Activated T-cell treated with anti-CD3 and anti-CD28 coated beads, Interleukin-2, amount 50 U/mL, for 72 hours (primary cell): Measurements from ENCODE around the gene EFCAB6. TPM values are rescaled to one million over a fixed set of nuclear protein-coding genes. Genes with fewer than 3 reads are reported as not detected.

Source experiments
- ATAC-seq, 2 donors: fragments of 150-1000 bp; cut with Tn5 transposase; replicated peaks in 1 of 2; 2 replicates each; pipeline ENCODE4 v1.10.0; 2021; ENCODE audit warnings: moderate library complexity in 2 of 2, mild to moderate bottlenecking in 1 of 2
- DNase-seq, 2 donors: peaks; one replicate each; pipeline ENCODE4 v3.0.0; 2021 to 2022; ENCODE audit warnings: mixed read lengths in 1 of 2
- H3K27ac Mint-ChIP-seq: one replicate; pipeline ENCODE4 v1.8.0; 2022; ENCODE audit warnings: mild to moderate bottlenecking, moderate library complexity, mixed read lengths
- H3K27me3 Mint-ChIP-seq: one replicate; pipeline ENCODE4 v1.8.0; 2022; ENCODE audit warnings: low read depth, mixed read lengths
- H3K36me3 Mint-ChIP-seq, 2 donors: one replicate each; pipeline ENCODE4 v1.8.0; 2022; ENCODE audit warnings: mixed read lengths in 2 of 2, mild to moderate bottlenecking in 1 of 2; ENCODE audit not compliant: insufficient read depth in 2 of 2
- H3K4me1 Mint-ChIP-seq: one replicate; pipeline ENCODE4 v1.8.0; 2022; ENCODE audit warnings: low read depth, mixed read lengths
- H3K4me3 Mint-ChIP-seq, 2 donors: one replicate each; pipeline ENCODE4 v1.8.0; 2022; ENCODE audit warnings: mild to moderate bottlenecking in 2 of 2, mixed read lengths in 2 of 2, moderate library complexity in 2 of 2
- H3K9me3 Mint-ChIP-seq, 2 donors: one replicate each; pipeline ENCODE4 v1.8.0; 2022; ENCODE audit warnings: mixed read lengths in 2 of 2
- total RNA-seq, 2 donors: library from RNA; stranded (reverse); gene quantifications; one replicate each; pipeline ENCODE4 v1.2.3, GENCODE V29; 2022

Gene EFCAB6
- total RNA-seq, 2 donors from 2014 or later = 0.19 to 0.70 TPM

DNA sequence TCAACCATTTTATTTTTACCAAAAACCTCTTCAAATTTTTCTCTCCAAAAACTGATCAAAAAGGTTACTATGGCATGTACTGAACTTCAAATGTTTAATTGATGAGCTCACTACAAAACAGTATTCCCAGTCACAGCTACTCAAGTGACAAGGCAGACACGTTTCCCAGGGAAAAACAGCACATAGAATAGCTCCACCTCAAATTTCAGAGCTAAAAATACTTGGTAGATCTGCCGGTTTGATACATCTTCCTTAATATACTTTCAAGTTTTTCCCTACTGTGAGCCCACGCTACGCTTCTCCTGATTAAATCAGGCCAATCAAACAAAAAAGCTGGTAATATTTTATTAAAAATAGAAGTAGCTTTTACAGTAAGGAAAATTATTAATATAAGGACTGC is 100.4 kb downstream of the EFCAB6 start:
- Mint-ChIP-seq H3K36me3 (no peaks in the 10 kb centered on the region), H3K27ac (no peak overlapping the region), H3K4me1 (no peaks in the 10 kb centered on the region), H3K4me3 (no peak overlapping the region), H3K27me3 (peaks cover 15% of the 10 kb centered on the region), H3K9me3 (no peaks in the 10 kb centered on the region)
- ATAC-seq (no peak), DNase-seq (no peak)

DNA sequence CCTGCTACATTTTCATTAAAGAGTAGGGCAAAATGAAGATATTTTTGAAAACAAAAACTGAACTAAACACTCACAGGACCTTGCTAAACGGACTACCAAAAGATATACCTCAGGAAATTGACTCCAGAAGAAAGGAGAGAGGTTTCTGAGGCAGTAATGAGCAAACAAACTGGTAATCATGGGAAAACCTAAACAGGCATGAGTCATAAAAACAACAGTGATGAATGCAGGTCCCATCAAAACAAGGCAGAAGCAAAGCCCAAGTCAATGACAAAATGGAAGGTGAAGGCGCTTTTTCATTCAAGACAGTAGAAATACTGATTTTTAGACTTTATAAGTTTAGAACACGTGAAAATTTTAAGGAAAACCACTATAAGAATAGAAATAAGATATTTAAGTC is 104.5 kb downstream of the EFCAB6 start:
- no peak overlapping the region for H3K4me3 Mint-ChIP-seq
- ATAC-seq (no peak), DNase-seq (no peak)
- H3K4me1 Mint-ChIP-seq = no peaks in the 10 kb centered on the region
- H3K36me3 Mint-ChIP-seq = peaks cover 0 to 10% of the 10 kb centered on the region in 2 donors
- no peak overlapping the region for H3K27ac Mint-ChIP-seq
- peaks cover 15% of the 10 kb centered on the region for H3K27me3 Mint-ChIP-seq
- peaks cover 9 to 13% of the 10 kb centered on the region in 2 donors for H3K9me3 Mint-ChIP-seq

DNA sequence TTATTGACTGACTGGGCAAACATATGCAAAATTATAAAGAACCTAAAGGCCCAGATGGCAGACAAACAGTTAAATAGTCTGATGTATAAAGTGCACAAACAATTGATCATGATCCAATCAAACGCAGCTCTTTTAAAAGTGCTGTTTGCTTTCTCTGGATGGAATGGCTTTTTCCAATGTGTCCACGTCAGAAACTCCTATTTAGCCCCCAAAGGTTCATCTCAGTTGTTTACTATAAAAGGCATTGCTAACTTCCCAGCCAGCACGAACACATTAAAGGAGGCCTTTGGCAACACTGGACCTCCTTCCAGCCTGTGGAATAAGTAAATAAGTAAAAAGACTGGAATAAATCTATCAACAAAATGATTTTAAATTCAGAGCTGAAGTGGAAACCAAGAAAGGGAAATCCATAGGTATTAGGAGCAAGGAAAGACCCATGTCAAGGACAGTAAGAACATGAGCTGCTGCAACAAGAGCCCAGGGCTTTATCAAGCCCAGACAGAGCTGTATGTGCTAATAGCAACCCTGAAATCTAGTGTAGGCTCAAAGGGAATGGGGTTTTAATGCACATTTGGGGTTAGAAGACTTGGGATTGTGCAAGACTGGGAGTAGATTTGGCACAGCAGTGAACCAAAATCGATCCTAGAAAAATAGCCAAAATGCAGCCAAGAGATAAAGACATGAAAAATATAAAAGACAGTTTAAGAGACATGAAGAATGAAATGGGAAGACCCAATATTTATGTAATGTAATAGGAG is 105.4 kb downstream of the EFCAB6 start:
- Mint-ChIP-seq H3K4me1 (no peaks in the 10 kb centered on the region), H3K27me3 (peaks cover 15% of the 10 kb centered on the region), H3K9me3 (peaks cover 9 to 15% of the 10 kb centered on the region in 2 donors), H3K4me3 (no peak overlapping the region), H3K27ac (no peak overlapping the region), H3K36me3 (peaks cover 0 to 10% of the 10 kb centered on the region in 2 donors)
- ATAC-seq (no peak), DNase-seq (no peak)

DNA sequence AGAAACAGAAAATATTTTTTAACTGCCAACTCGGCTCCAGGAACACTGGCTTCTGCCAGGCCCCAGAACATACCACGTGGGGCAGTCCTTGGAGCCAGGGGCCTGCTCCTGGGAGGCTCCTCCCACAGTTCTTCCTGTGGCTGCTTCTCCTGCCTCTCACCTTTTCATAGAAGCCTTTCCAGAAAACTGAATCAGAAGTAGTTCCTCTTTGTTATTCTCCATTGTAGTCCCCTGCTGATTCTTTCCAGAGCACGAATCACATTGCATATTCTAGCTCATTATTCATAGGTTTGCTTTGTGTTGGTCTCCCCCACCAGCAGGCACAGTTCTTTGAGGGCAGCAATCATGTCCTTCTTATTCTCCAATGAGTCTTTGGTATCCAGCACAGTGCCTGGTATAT is 106.0 kb downstream of the EFCAB6 start:
- H3K4me3 Mint-ChIP-seq = no peak overlapping the region
- peaks cover 15% of the 10 kb centered on the region for H3K27me3 Mint-ChIP-seq
- H3K4me1 Mint-ChIP-seq = no peaks in the 10 kb centered on the region
- ATAC-seq (no peak), DNase-seq (no peak)
- H3K36me3 Mint-ChIP-seq = peaks cover 0 to 10% of the 10 kb centered on the region in 2 donors
- H3K9me3 Mint-ChIP-seq = peaks cover 9 to 15% of the 10 kb centered on the region in 2 donors
- H3K27ac Mint-ChIP-seq = no peak overlapping the region

DNA sequence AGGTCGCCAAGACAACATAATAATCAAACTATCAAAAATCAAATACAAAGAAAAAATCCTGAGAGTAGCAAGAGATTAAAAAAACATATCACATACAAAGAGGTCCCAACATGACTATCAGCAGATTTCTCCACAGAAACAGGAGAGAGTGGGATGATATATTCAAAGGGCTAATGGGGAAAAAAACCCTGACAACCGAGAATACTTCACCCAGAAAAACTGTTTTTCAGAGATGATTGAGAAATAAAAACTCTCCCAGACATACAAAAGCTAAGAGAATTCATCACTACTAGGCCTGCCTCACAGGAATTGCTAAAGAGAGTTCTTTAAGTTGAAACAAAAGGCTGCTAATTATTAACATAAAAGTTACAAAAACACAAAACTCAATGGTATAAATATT is 108.1 kb downstream of the EFCAB6 start:
- Mint-ChIP-seq H3K27me3 (peaks cover 15% of the 10 kb centered on the region), H3K4me3 (no peak overlapping the region), H3K27ac (no peak overlapping the region), H3K9me3 (peaks cover 9 to 15% of the 10 kb centered on the region in 2 donors), H3K36me3 (peaks cover 0 to 10% of the 10 kb centered on the region in 2 donors), H3K4me1 (no peaks in the 10 kb centered on the region)
- no peak for ATAC-seq
- DNase-seq = no peak

DNA sequence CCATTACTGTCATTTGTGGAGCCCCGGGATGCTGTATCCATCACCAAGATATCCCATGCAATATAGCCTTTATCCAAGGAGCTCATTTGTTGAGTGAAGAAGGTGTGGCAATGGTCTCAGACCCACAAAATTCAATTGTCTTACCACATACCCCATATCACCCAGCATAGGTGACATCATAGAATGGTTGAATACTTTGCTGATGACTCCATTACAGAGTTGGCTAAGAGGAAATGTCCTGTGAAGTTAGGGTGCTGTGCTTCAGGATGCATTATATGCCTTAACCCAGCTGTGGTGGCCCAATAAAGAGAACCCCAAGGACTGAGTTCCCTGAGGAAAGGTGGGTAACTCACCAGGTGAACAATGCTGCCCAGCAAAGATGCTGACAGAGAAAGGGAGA is 113.7 kb downstream of the EFCAB6 start:
- ATAC-seq (no peak), DNase-seq (no peak)
- Mint-ChIP-seq H3K4me1 (no peaks in the 10 kb centered on the region), H3K27ac (no peak overlapping the region), H3K4me3 (no peak overlapping the region), H3K27me3 (no peaks in the 10 kb centered on the region), H3K36me3 (peaks cover 0 to 1% of the 10 kb centered on the region in 2 donors), H3K9me3 (peaks cover 0 to 6% of the 10 kb centered on the region in 2 donors)

DNA sequence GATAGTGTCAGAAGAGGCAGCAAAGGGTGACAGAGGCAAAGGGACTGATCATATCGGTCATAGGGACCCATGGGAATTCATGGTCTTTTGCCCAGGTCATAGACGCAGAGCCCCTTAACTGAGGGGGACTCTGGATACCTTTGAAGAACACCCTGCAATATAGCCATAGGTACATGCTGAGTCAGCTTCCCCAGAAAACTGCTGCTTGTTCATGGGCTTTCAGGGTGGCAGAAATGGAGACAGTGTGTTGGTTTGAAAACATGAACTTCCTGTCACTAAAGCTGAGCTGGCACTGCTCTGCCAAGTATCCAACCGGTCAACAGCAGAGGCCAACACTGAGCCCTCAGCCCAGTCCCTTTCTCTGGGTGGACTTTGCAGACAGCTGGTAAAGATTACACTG is 114.2 kb downstream of the EFCAB6 start:
- peaks cover 5% of the 10 kb centered on the region for H3K27me3 Mint-ChIP-seq
- no peak overlapping the region for H3K4me3 Mint-ChIP-seq

DNA sequence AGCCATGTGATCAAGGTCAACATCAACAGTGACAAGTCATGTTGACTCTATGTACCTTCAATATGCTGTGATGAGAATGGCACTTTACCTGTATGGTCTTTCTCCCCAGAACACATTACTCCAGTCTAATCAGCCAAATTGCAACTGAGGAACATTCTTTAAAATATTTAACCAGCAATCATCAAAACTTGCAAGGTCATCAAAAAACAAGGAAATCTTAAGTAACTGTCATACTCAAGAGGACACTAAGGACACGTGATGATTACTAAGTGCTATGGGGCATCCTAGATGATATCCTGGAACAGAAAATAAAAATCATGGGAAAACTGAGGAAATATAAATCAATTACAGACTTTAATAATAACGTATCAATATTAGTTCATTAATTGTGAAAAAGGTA is 118.9 kb downstream of the EFCAB6 start:
- Mint-ChIP-seq H3K9me3 (peaks cover 2 to 5% of the 10 kb centered on the region in 2 donors), H3K27ac (no peak overlapping the region), H3K4me1 (no peaks in the 10 kb centered on the region), H3K4me3 (no peak overlapping the region), H3K36me3 (peaks cover 2% of the 10 kb centered on the region in 2 donors), H3K27me3 (peaks cover 9% of the 10 kb centered on the region)
- no peak for DNase-seq
- ATAC-seq = no peak

More for the DNA sequence above, 114.2 kb downstream of the EFCAB6 start:
- Mint-ChIP-seq H3K27ac (no peak overlapping the region), H3K36me3 (no peaks in the 10 kb centered on the region), H3K9me3 (peaks cover 0 to 4% of the 10 kb centered on the region in 2 donors), H3K4me1 (no peaks in the 10 kb centered on the region)
- DNase-seq = no peak
- no peak for ATAC-seq

DNA sequence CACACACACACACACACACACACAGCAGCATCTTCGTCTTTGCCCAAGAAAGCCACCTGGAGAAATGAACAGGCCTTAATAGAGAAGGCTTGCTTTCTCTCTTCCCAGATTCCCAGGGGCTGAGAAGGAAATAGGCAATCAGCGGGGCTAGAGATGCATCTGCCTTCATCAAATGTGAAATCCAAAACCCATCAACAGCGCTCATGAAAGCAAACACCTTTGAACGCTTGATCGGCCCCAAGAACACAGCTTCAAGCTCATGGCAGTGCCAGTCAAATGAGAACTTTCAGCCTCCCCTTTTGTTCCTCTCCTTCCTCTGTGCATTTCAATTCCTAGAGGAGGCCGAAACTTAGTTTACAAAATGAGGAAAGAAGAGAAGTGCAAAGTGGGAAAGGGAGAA is 122.7 kb downstream of the EFCAB6 start:
- H3K27ac Mint-ChIP-seq = no peak overlapping the region
- H3K4me1 Mint-ChIP-seq = no peaks in the 10 kb centered on the region
- DNase-seq (no peak), ATAC-seq (no peak)
- no peak overlapping the region for H3K4me3 Mint-ChIP-seq
- peaks cover 2% of the 10 kb centered on the region in 2 donors for H3K36me3 Mint-ChIP-seq
- peaks cover 2 to 5% of the 10 kb centered on the region in 2 donors for H3K9me3 Mint-ChIP-seq
- peaks cover 9% of the 10 kb centered on the region for H3K27me3 Mint-ChIP-seq

DNA sequence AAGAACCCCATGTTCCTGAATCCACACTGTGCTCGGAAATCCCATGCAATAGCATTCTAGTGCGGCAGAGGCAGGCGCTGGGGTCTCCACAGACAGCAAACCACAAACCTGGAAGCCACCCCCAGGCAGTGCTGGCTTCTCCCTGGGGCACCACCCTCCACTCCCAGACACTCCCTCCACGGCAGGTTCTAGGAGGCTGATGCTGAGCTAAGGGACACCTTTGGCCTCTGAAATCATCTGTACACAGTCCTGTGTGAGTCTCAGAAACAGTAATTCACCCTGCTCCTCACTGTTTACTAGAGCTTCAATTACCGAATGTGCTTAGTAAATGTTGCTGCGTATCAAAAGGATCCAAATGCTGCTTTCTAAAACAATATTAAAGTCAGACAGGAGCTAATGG is 129.3 kb downstream of the EFCAB6 start:
- DNase-seq (no peak), ATAC-seq (no peak)
- H3K27ac Mint-ChIP-seq = no peak overlapping the region
- H3K36me3 Mint-ChIP-seq = peaks cover 0 to 2% of the 10 kb centered on the region in 2 donors
- no peak overlapping the region for H3K4me3 Mint-ChIP-seq
- no peaks in the 10 kb centered on the region for H3K4me1 Mint-ChIP-seq
- peaks cover 2 to 3% of the 10 kb centered on the region in 2 donors for H3K9me3 Mint-ChIP-seq
- no peaks in the 10 kb centered on the region for H3K27me3 Mint-ChIP-seq

DNA sequence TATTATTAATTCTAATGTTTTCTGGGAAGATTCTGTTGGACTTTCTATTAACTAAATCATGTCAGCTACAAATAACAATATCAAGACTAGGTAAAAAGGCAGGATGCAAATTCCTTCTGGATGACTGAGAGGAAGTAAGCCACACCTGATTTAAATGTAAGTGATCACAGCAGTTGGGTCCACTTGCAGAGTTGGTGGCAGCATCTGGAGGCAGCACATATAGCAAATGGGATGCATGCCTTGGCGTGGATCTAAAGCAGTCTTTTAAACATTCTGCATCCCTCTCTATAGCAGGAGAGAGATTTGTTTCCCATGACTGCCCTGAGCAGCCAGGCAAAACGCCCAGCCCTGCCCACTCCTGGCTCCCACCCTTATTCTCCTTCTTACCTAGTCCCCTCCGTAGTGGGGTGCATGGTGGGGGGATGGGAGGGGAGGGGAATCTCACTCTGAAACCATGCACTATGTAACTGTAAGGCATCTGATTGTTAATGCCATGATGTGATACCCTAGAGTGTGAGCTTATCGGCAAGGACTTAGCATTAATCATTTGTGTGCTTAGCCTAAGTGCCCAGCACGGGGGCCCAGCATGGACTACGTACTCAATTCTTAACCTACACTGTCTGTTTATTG is 130.3 kb downstream of the EFCAB6 start:
- Mint-ChIP-seq H3K36me3 (peaks cover 0 to 2% of the 10 kb centered on the region in 2 donors), H3K4me1 (no peaks in the 10 kb centered on the region), H3K4me3 (no peak overlapping the region), H3K27ac (no peak overlapping the region), H3K27me3 (no peaks in the 10 kb centered on the region), H3K9me3 (peaks cover 2 to 3% of the 10 kb centered on the region in 2 donors)
- ATAC-seq (no peak), DNase-seq (no peak)

DNA sequence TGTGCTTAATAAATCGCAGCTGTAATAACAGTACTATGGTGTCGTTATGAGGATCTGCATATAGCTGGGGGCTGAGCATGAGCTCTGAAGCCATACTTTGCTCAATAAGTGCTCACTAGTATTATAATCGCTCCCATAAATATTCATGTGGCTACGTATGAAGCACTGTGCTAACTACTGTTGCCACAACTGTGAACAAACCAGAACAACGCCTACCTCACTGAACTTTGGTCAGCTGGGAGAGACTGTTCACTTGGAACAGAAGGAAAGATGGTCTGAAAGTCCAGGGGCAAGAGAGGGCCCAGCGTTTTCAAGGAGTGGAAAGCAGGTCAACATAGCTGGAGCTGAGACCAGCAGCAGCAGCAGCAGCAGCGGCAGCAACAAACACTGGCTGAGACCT is 141.6 kb downstream of the EFCAB6 start:
- no peaks in the 10 kb centered on the region for H3K27me3 Mint-ChIP-seq
- H3K4me3 Mint-ChIP-seq = no peak overlapping the region
- H3K9me3 Mint-ChIP-seq = no peaks in the 10 kb centered on the region
- no peak overlapping the region for H3K27ac Mint-ChIP-seq
- H3K4me1 Mint-ChIP-seq = no peaks in the 10 kb centered on the region
- DNase-seq = no peak
- ATAC-seq = no peak
- H3K36me3 Mint-ChIP-seq = no peaks in the 10 kb centered on the region

DNA sequence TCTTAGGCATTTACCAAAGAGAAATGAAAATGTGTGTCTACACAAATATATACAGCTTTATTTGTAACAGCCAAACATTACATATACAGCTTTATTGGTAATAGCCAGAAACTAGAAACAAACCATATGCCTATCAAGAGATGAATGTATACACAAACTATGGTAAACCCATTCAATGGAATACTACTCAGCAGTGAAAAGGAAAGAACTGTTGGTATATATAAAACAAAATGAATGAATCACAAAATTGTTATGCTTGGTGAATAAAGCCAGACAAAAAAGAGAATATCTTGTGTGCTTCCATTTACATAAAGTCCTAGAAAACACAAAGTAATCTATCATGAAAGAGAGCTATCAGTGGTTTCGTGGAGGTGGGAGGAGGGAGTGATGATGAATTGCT is 142.9 kb downstream of the EFCAB6 start:
- Mint-ChIP-seq H3K4me1 (no peaks in the 10 kb centered on the region), H3K27ac (no peak overlapping the region), H3K27me3 (no peaks in the 10 kb centered on the region), H3K9me3 (no peaks in the 10 kb centered on the region), H3K36me3 (no peaks in the 10 kb centered on the region), H3K4me3 (no peak overlapping the region)
- ATAC-seq = no peak
- no peak for DNase-seq
